Ovary (tissue), 9 donors: Measurements from ENCODE around the gene HLA-DRA. TPM values are rescaled to one million over a fixed set of nuclear protein-coding genes. Genes with fewer than 3 reads are reported as not detected.

Experiments
- DNase-seq, 5 donors: peaks; one replicate each; pipeline ENCODE4 v3.0.0-alpha.2; 2019 to 2020
- H3K27ac ChIP-seq, 2 donors: fragments of 200-600 bp; one replicate each; pipeline versions ENCODE4 v1.5.1 to v1.8.0; 2019 to 2022
- H3K27me3 ChIP-seq: fragments of 200-600 bp; one replicate; pipeline ENCODE4 v1.8.0; 2022
- H3K36me3 ChIP-seq: fragments of 200-600 bp; sonication (generic); one replicate; pipeline ENCODE4 v1.5.1; 2019
- H3K4me1 ChIP-seq: one replicate; pipeline ENCODE4 v1.8.1; 2013; ENCODE audit warnings: mild to moderate bottlenecking, moderate library complexity; ENCODE audit not compliant: insufficient read depth
- H3K4me3 ChIP-seq: fragments of 200-600 bp; sonication (generic); one replicate; pipeline ENCODE4 v1.5.1; 2017
- H3K9me3 ChIP-seq, 2 donors: fragments of 200-600 bp in 1 of 2; sonication (generic) in 1 of 2; one replicate each; pipeline versions ENCODE4 v1.5.1 to v1.8.1; 2013 to 2019; ENCODE audit warnings: mild to moderate bottlenecking in 1 of 2, moderate library complexity in 1 of 2
- CTCF ChIP-seq, 3 donors: fragments of 450-650 bp in 2 of 3; fragments of 200-600 bp in 1 of 3; IDR thresholded peaks; one replicate each; pipeline versions ENCODE4 v1.5.1 to v1.8.0; 2016 to 2022; ENCODE audit warnings: antibody characterized with exemption in 3 of 3, mild to moderate bottlenecking in 1 of 3
- EP300 ChIP-seq: sonication (generic); formaldehyde crosslinking; IDR thresholded peaks from one replicate; pipeline ENCODE4 v1.6.1; 2017; ENCODE audit warnings: antibody characterized with exemption
- POLR2A ChIP-seq: fragments of 450-650 bp; IDR thresholded peaks from one replicate; pipeline ENCODE4 v1.6.1; 2017; ENCODE audit warnings: antibody characterized with exemption, mild to moderate bottlenecking, moderate library complexity
- WGBS, 3 donors: extraction: QIAGEN DNeasy Blood & Tissue Kit in 1 of 3; methylation state at CpG; one replicate each; pipeline versions ENCODE4 v1.1.5 to v1.1.7; 2013 to 2017; 5-methylcytosine and 5-hydroxymethylcytosine counted together
- intact Hi-C, 4 donors: fragments of 100-400 bp; cut with DNase I; formaldehyde crosslinking; loops; one replicate each; pipeline versions ENCODE4 v1.11.0 to v1.15.1; 2022 to 2023
- polyA plus RNA-seq, 2 donors: library from polyadenylated mRNA; stranded (reverse); fragments of 200-250 nt in 1 of 2; fragments of 350-450 nt in 1 of 2; fragmentation: Illumina TruSeq in 1 of 2; extraction: RNeasy Lipid Tissue Mini Kit (QIAGEN cat#74804) in 1 of 2; gene quantifications; one replicate each; pipeline ENCODE4 v1.2.3, GENCODE V29; 2013 to 2014
- total RNA-seq, 7 donors: library from RNA; depleted of rRNA in 2 of 7; stranded (reverse); fragments of >200 nt in 2 of 7; fragmentation: NEBNext Ultra II Directional in 3 of 7; extraction: Animal tissue kit (Norgen Biotek cat#: 25700) in 3 of 7; gene quantifications; one replicate each; pipeline versions ENCODE4 v1.1.0 to v1.2.4, GENCODE V29; 2016 to 2023
- donor health status: DM: no; HTN: no; CAD: no; lungs with moderate emphysema.
- donor health status: DM: no; HTN: no; CAD: no.
- donor health status: Bipolar disorder and iron deficiency.
- donor health status: DM: yes; HTN: yes; CAD: no.
- donor health status: DM: no; HTN: no; CAD: no.
- donor health status: DM: yes; HTN: yes; CAD: no.

Gene HLA-DRA
- total and polyA plus RNA-seq, 9 donors, result 19.5 to 1,131 (median 130) TPM

- Histone ChIP-seq H3K4me1 (no peaks in the 10 kb centered on the region), H3K4me3 (no peak overlapping the region), H3K36me3 (no peaks in the 10 kb centered on the region), H3K27ac (no peak overlapping the region), H3K27me3 (no peaks in the 10 kb centered on the region), H3K9me3 (no peaks in the 10 kb centered on the region)
- no peak for DNase-seq
- 56 to 68% (median 62%) methylated on average over 3 of the region's 3 CpGs for WGBS, 3 donors
- intact Hi-C loops, result no loop called here
- TF ChIP-seq POLR2A, result no peak
- no peak for TF ChIP-seq EP300
- TF ChIP-seq CTCF (IDR thresholded peaks at IDR 0.05), result no peak
These were observed 5.7 kb downstream of the HLA-DRA start for GRCh38 chr6:32445321-32445854.

- no peak for DNase-seq
- intact Hi-C loops, result no loop called here
- H3K4me3 ChIP-seq, result no peak overlapping the region
- no peak overlapping the region for H3K27ac ChIP-seq
- TF ChIP-seq EP300 (no peak), CTCF (IDR thresholded peaks at IDR 0.05) (no peak), POLR2A (no peak)
- no peaks in the 10 kb centered on the region for H3K9me3 ChIP-seq
- no peaks in the 10 kb centered on the region for H3K4me1 ChIP-seq
- no peaks in the 10 kb centered on the region for H3K36me3 ChIP-seq
- no peaks in the 10 kb centered on the region for H3K27me3 ChIP-seq
These were observed 8.2 kb downstream of the HLA-DRA start for GRCh38 chr6:32447932-32448331.

GRCh38 chr6:32449088-32449736 is 9.5 kb downstream of the HLA-DRA start:
- H3K4me1 ChIP-seq, result no peaks in the 10 kb centered on the region
- WGBS, 3 donors, result 85 to 91% (median 87%) methylated on average over 2 to 3 of the region's 3 CpGs
- H3K36me3 ChIP-seq, result no peaks in the 10 kb centered on the region
- no peak overlapping the region for H3K4me3 ChIP-seq
- H3K9me3 ChIP-seq, result no peaks in the 10 kb centered on the region
- DNase-seq, result no peak
- intact Hi-C loops, result no loop called here
- H3K27ac ChIP-seq, result no peak overlapping the region
- H3K27me3 ChIP-seq, result no peaks in the 10 kb centered on the region
- TF ChIP-seq CTCF (IDR thresholded peaks at IDR 0.05) (no peak), POLR2A (no peak), EP300 (no peak)

- Histone ChIP-seq H3K36me3 (no peaks in the 10 kb centered on the region), H3K4me3 (no peak overlapping the region), H3K4me1 (no peaks in the 10 kb centered on the region), H3K27ac (no peak overlapping the region), H3K27me3 (no peaks in the 10 kb centered on the region), H3K9me3 (no peaks in the 10 kb centered on the region)
- WGBS, 3 donors, result 64 to 72% (median 70%) methylated on average over 4 of the region's 4 CpGs
- intact Hi-C loops, result no loop called here
- TF ChIP-seq POLR2A (no peak), EP300 (no peak), CTCF (IDR thresholded peaks at IDR 0.05) (no peak)
- DNase-seq, result no peak
These were observed 17.4 kb downstream of the HLA-DRA start for GRCh38 chr6:32457054-32457453.
